ENCODE measurements around the gene CCDC172. TPM values are rescaled to one million over a fixed set of nuclear protein-coding genes. Genes with fewer than 3 reads are reported as not detected.

Gene CCDC172
- polyA plus RNA-seq, 2 of the 4 experiments (the other 2 are of a cell fraction) = not detected

GRCh38 chr10:116292493-116292892, 31.8 kb upstream of the CCDC172 start:
- ATAC-seq (no peak), FAIRE-seq (no peak), DNase-seq (ENCODE audit: low read depth in 1 of 2, low spot score in 1 of 2) (no peak)
- TF ChIP-seq PBX3 (IDR thresholded peaks at IDR 0.05) (no peak), PHF8 (IDR thresholded peaks at IDR 0.05; ENCODE audit: borderline replicate concordance, low read depth) (no peak), CHD4 (IDR thresholded peaks at IDR 0.05; ENCODE audit: borderline replicate concordance) (no peak), EP300 (IDR thresholded peaks at IDR 0.05) (no peak), NPAS2 (CRISPR knock-in tag; IDR thresholded peaks at IDR 0.05; ENCODE audit: borderline replicate concordance) (no peak), GATA3 (IDR thresholded peaks at IDR 0.05; ENCODE audit: borderline replicate concordance) (no peak), MYC (IDR thresholded peaks at IDR 0.05; ENCODE audit: borderline replicate concordance, low read length) (no peak), HMGXB4 (CRISPR knock-in tag; IDR thresholded peaks at IDR 0.05; ENCODE audit: borderline replicate concordance) (no peak), MAFK (IDR thresholded peaks at IDR 0.05; ENCODE audit: partially characterized antibody) (peak; percentile 69), RARB (CRISPR knock-in tag; IDR thresholded peaks at IDR 0.05) (no peak), REST (IDR thresholded peaks at IDR 0.05) (no peak), ZFP36 (IDR thresholded peaks at IDR 0.05; ENCODE audit: borderline replicate concordance, partially characterized antibody) (no peak), ELK1 (IDR thresholded peaks at IDR 0.05; ENCODE audit: low read depth, low read length) (no peak), CBX8 (IDR thresholded peaks at IDR 0.05) (no peak), EHF (CRISPR knock-in tag; IDR thresholded peaks at IDR 0.05) (no peak), HES2 (IDR thresholded peaks at IDR 0.05) (no peak), NFE2L2 (conservative IDR thresholded peaks at IDR 0.05; ENCODE audit: low read length) (peak; percentile 93)
- POLR2A ChIA-PET = no interaction called here
- CTCF ChIA-PET = interaction anchor here (0.9 kb wide), 1 partner anchor 80 kb away, joined by 3 read pairs; no protein-coding TSS in a partner anchor
- H3K9me3 ChIP-seq = no peaks in the 10 kb centered on the region
- H3K27ac ChIP-seq = no peak overlapping the region
- no peaks in the 10 kb centered on the region for H3K4me1 ChIP-seq
- no peak overlapping the region for H3K4me2 ChIP-seq
- H3K4me3 ChIP-seq = no peak overlapping the region

GRCh38 chr10:116296291-116296721, 27.9 kb upstream of the CCDC172 start:
- WGBS (ENCODE audit: missing lambda C conversion rate) = 35% methylated on average over 7 of the region's 7 CpGs
- ChIA-PET POLR2A (no interaction called here), CTCF (interaction anchor here (1.3 kb wide), 1 partner anchor 590 kb away, joined by 3 read pairs; no protein-coding TSS in a partner anchor)
- ATAC-seq (no peak), FAIRE-seq (no peak), DNase-seq (ENCODE audit: low read depth in 1 of 2, low spot score in 1 of 2) (no peak)
- no peak overlapping the region for H3K4me2 ChIP-seq
- H3K4me3 ChIP-seq = no peak overlapping the region
- H3K4me1 ChIP-seq = no peaks in the 10 kb centered on the region
- no peak overlapping the region for H3K27ac ChIP-seq
- H3K9me3 ChIP-seq = no peaks in the 10 kb centered on the region
- TF ChIP-seq SMC3 (IDR thresholded peaks at IDR 0.05) (no peak), ELK1 (IDR thresholded peaks at IDR 0.05; ENCODE audit: low read depth, low read length) (no peak), CHD4 (IDR thresholded peaks at IDR 0.05; ENCODE audit: borderline replicate concordance) (no peak), MAZ (IDR thresholded peaks at IDR 0.05; ENCODE audit: borderline replicate concordance, low read depth, low read length) (no peak), FOSL2 (IDR thresholded peaks at IDR 0.05) (no peak), FOSL2 (CRISPR knock-in tag; IDR thresholded peaks at IDR 0.05) (no peak), RARB (CRISPR knock-in tag; IDR thresholded peaks at IDR 0.05) (no peak), SREBF2 (IDR thresholded peaks at IDR 0.05) (no peak), CHD2 (IDR thresholded peaks at IDR 0.05; ENCODE audit: low read length, partially characterized antibody) (no peak), POLR2A (IDR thresholded peaks at IDR 0.05; ENCODE audit: low read length) (no peak), MAFK (IDR thresholded peaks at IDR 0.05; ENCODE audit: partially characterized antibody) (no peak), ZSCAN20 (CRISPR knock-in tag; IDR thresholded peaks at IDR 0.05) (no peak), CBX2 (IDR thresholded peaks at IDR 0.05; ENCODE audit: borderline replicate concordance, low read depth) (no peak), HEYL (CRISPR knock-in tag; IDR thresholded peaks at IDR 0.05) (no peak), USF2 (IDR thresholded peaks at IDR 0.05) (no peak)
